Limb (tissue), 2 donors: Measurements from ENCODE around the gene PLS1.

Experiments
- DNase-seq, 2 donors: peaks; one replicate each; pipeline ENCODE4 v3.0.0-alpha.2; 2016; ENCODE audit errors: extremely low spot score in 2 of 2

Gene PLS1

GRCh38 chr3:142641504-142641903 is 45.3 kb downstream of the PLS1 start:
- no peak for DNase-seq

DNA sequence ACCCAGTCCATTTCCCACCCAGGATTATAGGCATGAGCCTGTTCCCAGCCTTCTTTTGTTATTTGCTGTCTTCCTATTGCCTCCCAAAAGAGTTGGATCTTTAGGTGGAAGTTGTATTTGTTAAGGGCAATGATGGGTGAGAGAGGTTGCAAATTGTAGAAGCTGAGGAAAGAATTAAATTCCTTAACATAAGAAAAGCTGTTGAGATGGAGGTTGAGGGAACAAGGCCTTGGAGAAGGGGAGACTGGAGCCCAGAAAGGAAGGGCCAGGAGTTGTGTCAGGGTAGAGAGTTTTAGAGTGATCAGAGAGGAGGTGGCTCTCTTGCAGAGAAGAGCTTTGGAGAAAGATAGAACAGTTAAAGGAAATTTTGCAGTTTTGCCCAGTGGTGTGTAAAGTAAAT is 46.8 kb downstream of the PLS1 start:
- DNase-seq = no peak

DNA sequence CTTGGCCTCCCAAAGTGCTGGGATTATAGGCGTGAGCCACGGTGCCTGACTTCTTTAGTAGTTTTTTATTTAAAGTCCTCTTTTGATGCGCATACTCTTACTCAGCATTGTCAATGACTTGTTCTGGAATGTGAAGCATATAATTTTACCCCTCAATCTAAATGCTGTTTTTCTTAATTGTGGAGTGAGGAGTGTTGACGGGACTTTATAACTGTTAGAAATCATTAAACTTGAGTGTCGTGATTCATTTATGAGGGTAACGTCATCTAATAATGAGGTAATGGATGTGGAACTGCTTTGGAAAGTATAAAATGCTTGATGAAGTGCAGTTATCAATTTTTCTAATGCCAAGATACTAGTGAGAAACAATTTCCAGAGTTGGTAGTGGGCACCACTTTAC is 48.3 kb downstream of the PLS1 start:
- DNase-seq = no peak

- no peak for DNase-seq
These were observed 49.1 kb downstream of the PLS1 start for GRCh38 chr3:142645236-142645793.

- DNase-seq = no peak
These were observed 50.0 kb downstream of the PLS1 start for GRCh38 chr3:142646020-142646785.

- no peak for DNase-seq
These were observed 51.7 kb downstream of the PLS1 start for GRCh38 chr3:142647856-142648255.

DNA sequence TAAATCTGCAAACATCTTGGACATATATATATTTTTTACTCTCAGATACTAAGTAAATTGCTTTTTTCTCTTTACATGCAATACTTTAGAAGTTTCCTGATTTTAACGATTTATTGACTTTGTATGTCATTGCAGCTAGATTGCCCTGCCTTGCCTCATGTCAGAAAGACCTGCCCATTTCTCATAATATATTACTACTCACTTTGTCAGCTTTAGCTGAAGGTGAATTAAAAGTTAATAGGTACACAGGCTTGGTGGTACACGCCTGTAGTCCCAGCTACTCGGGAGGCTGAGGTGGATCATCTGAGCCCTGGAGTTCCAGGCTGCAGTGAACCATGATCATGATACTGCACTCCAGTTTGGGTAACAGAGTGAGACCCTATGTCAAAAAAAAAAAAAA is 52.8 kb downstream of the PLS1 start:
- DNase-seq = no peak

- no peak for DNase-seq
These were observed 54.0 kb downstream of the PLS1 start for GRCh38 chr3:142650001-142650693.

DNA sequence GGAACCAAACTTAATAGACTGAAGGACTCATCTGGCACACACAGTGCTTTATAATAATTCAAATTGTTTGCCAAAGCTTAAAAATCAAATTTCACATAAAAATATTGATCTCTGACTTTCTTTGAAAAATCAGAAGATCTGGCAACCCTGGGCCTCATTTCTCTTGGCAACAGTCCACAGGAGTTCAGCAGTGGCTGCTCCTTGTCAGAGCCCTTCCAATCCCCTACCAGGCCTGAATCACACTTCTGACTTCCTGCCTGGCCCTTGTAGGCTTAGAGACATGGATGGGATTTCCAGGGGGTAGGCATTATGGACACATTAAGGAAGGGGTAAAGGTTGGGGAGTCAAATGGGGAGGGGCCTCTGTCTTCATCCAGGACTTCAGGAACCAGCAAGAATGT is 55.5 kb downstream of the PLS1 start:
- DNase-seq = no peak

DNA sequence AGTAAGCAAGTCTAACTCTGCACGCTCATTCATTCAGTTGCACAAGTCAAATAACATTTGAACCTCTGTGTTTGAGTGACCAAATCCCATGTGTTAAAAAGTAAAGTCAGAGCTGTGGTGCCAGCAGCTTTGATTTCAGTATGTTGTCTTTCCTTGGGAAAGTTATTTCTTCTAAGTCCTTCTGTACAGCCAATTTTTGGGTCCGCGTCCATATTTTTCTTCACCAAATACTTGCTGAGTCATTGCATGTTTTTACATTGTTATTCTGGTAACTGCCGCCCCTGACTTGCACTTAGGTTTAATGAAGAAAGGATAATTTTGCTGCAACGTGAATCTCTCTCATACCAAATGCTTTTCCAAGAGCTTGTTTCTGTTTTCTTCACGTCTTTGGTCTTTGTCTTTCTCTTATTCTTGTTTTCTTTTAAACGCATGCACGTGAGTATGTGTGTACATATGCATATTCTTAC is 56.7 kb downstream of the PLS1 start:
- no peak for DNase-seq

GRCh38 chr3:142656575-142656974 is 60.4 kb downstream of the PLS1 start:
- no peak for DNase-seq

DNA sequence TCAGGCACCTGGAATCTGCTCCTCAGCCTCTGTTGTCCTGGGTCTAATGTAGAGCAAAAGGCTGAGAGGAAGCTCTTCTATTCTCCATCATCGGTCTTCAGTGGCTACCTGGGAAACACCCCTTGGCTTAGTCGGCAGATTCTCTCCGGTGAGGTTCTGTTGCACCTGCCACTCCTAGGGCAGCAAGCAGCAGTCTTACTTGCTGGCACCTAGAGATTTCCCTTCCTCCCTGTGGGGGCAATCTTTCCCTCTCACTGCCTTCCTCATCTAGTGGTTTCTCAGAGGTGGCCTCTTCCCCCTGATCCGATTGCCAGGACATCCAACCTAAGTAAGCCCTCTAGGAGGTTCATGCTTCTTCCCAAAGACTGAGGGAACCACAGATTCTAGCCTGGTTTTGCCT is 60.8 kb downstream of the PLS1 start:
- no peak for DNase-seq

- DNase-seq = no peak
These were observed 64.2 kb downstream of the PLS1 start for GRCh38 chr3:142660383-142660782.

DNA sequence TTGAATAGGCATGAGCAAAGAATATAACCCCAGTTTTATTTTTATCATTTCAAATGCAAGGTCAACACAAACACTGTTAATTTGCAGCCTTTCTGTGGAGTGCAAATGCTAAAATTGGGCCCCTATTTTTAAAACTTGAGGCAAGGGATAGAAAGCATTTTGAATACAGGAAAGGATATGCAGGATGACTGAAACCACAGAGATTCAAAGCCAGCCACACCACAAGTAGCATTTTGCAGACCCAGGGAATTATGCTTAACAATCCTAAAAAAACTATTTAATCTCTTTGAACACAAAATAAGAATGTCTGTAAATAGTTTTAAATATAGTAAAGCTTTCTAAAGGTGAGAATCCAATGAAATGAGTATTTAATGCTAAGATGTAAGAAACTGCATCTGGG is 64.7 kb downstream of the PLS1 start:
- DNase-seq = no peak

- DNase-seq = no peak
These were observed 67.7 kb downstream of the PLS1 start for GRCh38 chr3:142663865-142664264.

DNA sequence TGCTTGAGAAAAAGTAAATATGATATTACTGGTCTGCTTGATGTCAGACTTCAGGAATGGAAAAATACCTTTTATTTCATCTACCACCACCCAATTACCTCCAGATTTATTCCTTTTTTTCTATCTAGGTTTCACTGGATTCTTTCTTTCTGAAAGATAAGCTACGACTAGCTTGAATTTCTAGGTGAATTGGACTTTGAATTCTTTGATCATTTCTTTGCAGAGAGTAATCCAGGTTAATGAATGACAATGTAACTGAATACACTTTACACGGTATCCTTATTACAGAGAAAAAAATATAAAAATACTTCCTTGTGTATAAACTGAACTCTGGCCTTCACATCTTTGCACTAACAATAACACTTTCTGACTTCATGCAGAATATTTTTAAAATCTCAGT is 68.1 kb downstream of the PLS1 start:
- DNase-seq = no peak

DNA sequence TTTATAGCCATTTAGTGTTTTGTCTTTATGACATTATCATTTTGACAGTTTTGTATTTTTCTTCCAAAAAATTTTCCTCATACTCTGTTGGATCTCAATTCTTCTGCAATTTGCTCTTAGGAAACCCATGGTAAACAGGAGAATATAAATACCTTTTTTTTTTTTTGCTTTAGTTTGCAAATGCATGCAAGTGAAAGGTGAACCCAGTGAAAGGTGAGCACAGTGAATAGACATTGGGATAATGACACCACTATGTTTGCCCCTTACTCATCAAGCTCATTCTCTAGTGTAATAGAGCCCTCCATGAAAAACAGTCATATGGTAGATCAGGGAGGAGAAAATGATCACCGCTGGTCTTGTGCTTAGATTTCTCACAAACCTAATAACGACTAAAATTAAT is 68.6 kb downstream of the PLS1 start:
- no peak for DNase-seq

GRCh38 chr3:142670120-142670519 is 73.9 kb downstream of the PLS1 start:
- DNase-seq = no peak

- no peak for DNase-seq
These were observed 80.0 kb downstream of the PLS1 start for GRCh38 chr3:142676151-142676550.

- no peak for DNase-seq
These were observed 84.5 kb downstream of the PLS1 start for GRCh38 chr3:142680710-142681109.

DNA sequence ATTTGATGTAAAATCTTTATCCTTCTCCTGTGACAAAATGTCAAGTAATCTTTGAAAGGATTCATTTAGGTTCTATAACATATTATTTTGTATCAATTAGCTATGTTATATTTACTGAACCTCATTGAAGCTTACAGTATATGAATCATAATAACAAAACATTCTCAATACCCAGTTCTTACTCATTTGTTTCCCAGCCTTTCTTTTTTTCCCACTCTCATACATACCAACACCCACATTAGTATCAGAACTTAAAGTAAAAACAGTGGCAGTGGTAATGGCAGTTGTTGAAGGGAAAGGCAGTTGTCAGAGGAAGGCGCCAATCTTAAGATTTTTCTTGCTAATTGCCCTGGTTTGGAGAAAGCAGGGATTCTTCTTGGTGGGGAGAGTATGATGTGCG is 94.4 kb downstream of the PLS1 start:
- DNase-seq = no peak

DNA sequence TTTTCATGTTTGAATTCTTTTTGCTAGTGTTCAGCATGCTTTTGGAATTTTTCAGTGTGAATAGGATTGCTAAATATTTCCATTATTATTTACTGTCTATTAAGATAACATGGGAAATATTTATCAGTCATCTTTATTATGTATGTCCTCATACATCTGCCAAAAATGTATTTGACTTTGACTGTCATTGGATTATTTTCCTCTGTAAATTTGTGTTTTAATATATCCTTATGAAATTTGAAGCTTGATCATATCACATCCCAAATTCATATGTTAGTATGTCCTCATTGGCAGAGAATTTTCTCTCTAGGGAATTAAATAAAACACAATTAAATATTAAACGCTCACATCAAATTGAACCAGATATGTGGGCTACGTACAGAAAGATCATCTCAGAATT is 95.3 kb downstream of the PLS1 start:
- no peak for DNase-seq
